ENCODE measurements around the gene STAT5A. TPM values are rescaled to one million over a fixed set of nuclear protein-coding genes. Genes with fewer than 3 reads are reported as not detected.
"Not testable (repeated sequence)": the region's sequence is repeated elsewhere in the genome, so short reads cannot be mapped to it uniquely, and the experiment has no call there.

Gene STAT5A
- polyA plus RNA-seq, 1 donor from 2014 or later, result 0.28 TPM

DNA sequence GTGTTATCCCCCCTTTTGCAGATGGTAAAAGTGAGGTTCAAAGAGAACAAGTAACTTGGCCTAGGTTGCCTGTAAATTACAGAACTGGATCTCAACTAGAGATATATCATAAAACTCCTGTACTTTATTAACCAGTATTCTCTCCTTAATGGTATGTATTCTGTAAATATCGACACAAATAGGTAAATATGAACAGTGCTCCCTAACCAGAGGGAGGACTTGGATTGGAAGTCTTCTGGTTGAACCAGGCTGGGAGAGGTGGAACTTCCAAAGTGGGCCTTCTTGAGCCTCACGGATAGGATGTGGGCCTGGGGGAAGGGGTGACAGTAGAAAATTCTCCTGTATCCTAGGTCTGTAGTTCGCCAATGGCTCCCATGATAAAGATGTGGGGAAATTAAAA lies 7.7 kb downstream of the STAT5A start:
- no peak overlapping the region for H3K27ac ChIP-seq (ENCODE audit: low read length)
- H2AFZ ChIP-seq (ENCODE audit: low read depth, low read length), result no peak overlapping the region
- H3K79me2 ChIP-seq (replicated peaks; ENCODE audit: insufficient read depth, low read length), result no peaks in the 10 kb centered on the region
- H3F3A ChIP-seq (ENCODE audit: insufficient read depth, low read length, poor library complexity, severe bottlenecking), result no peaks in the 10 kb centered on the region
- H4K20me1 ChIP-seq (ENCODE audit: insufficient read depth), result no peaks in the 10 kb centered on the region
- no peak overlapping the region for H3K9ac ChIP-seq (ENCODE audit: low read length)
- no peaks in the 10 kb centered on the region for H3K9me2 ChIP-seq (ENCODE audit: insufficient read depth, low read length)
- no peaks in the 10 kb centered on the region for H3K27me3 ChIP-seq (ENCODE audit: insufficient read depth, low read depth, low read length)
- H3K9me3 ChIP-seq (ENCODE audit: low read length), result no peaks in the 10 kb centered on the region
- no peak overlapping the region for H3K4me3 ChIP-seq (ENCODE audit: low read length)
- no peak overlapping the region for H3K4me2 ChIP-seq (ENCODE audit: low read length)
- TF ChIP-seq POLR2AphosphoS5 (IDR thresholded peaks at IDR 0.05) (no peak), SMC3 (conservative IDR thresholded peaks at IDR 0.05; ENCODE audit: poor library complexity) (no peak), EZH2 (IDR thresholded peaks at IDR 0.05; ENCODE audit: borderline replicate concordance, insufficient read depth, low read length, poor library complexity, severe bottlenecking) (no peak), RAD21 (conservative IDR thresholded peaks at IDR 0.05) (no peak)
- no peaks in the 10 kb centered on the region for H3K36me3 ChIP-seq (ENCODE audit: insufficient read depth, low read length)

DNA sequence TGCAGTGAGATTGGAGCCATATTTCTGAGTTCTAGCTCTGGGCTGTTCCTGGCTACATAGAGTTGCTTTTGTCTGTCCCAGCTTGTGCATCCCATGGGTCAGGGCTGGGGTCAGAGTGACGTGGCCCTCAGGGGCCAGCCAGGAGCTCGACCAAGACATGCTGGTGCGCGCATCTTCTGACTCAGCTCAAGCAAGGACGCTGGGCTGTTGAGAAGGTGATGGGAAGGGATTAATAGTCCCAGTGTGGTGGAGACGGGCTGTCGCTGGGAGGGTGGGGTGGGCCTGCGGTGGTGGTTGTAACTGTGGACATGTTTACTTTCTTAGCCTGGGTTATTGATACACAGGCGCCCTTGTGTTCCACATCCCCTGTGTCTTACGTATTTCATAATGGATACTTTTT lies 9.5 kb downstream of the STAT5A start:
- H3K27me3 ChIP-seq (ENCODE audit: insufficient read depth, low read depth, low read length); H3K9me2 ChIP-seq (ENCODE audit: insufficient read depth, low read length); H3K79me2 ChIP-seq (replicated peaks; ENCODE audit: insufficient read depth, low read length); H4K20me1 ChIP-seq (ENCODE audit: insufficient read depth); H3K9ac ChIP-seq (ENCODE audit: low read length); H3F3A ChIP-seq (ENCODE audit: insufficient read depth, low read length, poor library complexity, severe bottlenecking); H3K27ac ChIP-seq (ENCODE audit: low read length); H2AFZ ChIP-seq (ENCODE audit: low read depth, low read length); H3K4me2 ChIP-seq (ENCODE audit: low read length); H3K4me3 ChIP-seq (ENCODE audit: low read length); H3K36me3 ChIP-seq (ENCODE audit: insufficient read depth, low read length); H3K9me3 ChIP-seq (ENCODE audit: low read length): not testable (repeated sequence)

DNA sequence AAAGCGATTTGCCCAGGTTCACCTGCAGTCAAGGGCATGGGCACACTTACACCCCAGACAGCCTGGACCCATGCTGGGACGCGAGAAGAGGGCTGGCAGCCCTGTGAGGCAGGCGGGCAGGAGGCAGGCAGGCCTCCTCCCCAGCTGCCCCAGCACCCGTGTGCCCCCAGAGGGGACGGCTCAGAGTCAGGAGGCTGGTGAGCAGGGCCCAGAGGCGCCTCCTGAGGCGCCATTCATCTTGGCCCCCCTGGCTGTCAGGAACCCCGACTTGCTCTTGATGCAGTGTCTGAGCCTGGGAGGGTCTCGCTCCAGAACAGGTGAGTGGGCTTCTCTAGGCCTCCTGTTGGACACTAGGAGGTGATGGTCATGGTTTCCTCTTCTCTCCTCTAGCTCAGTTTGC lies 11.1 kb downstream of the STAT5A start:
- not testable (repeated sequence) for H3K27me3 ChIP-seq (ENCODE audit: insufficient read depth, low read depth, low read length); H3F3A ChIP-seq (ENCODE audit: insufficient read depth, low read length, poor library complexity, severe bottlenecking); H2AFZ ChIP-seq (ENCODE audit: low read depth, low read length); H4K20me1 ChIP-seq (ENCODE audit: insufficient read depth); H3K9me3 ChIP-seq (ENCODE audit: low read length); H3K4me3 ChIP-seq (ENCODE audit: low read length); H3K9me2 ChIP-seq (ENCODE audit: insufficient read depth, low read length); H3K36me3 ChIP-seq (ENCODE audit: insufficient read depth, low read length); H3K9ac ChIP-seq (ENCODE audit: low read length); H3K4me2 ChIP-seq (ENCODE audit: low read length); H3K79me2 ChIP-seq (replicated peaks; ENCODE audit: insufficient read depth, low read length); H3K27ac ChIP-seq (ENCODE audit: low read length)

DNA sequence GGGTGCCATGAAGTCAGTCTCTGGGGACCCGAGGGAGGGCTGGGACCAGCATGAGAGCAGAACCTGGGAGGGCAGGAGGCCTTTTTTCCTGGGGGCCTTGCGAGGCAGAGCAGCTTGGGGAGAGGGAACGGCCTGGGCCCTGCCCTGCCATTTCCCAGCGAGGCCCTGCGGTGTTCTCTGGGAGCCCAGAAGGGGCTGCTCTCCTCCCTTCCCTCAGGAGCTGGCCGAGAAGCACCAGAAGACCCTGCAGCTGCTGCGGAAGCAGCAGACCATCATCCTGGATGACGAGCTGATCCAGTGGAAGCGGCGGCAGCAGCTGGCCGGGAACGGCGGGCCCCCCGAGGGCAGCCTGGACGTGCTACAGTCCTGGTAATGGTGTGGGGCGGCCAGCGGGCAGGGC lies 11.6 kb downstream of the STAT5A start:
- not testable (repeated sequence) for H3K79me2 ChIP-seq (replicated peaks; ENCODE audit: insufficient read depth, low read length); H3K27me3 ChIP-seq (ENCODE audit: insufficient read depth, low read depth, low read length); H3K4me3 ChIP-seq (ENCODE audit: low read length); H3K9ac ChIP-seq (ENCODE audit: low read length); H3K4me2 ChIP-seq (ENCODE audit: low read length); H3K9me3 ChIP-seq (ENCODE audit: low read length); H4K20me1 ChIP-seq (ENCODE audit: insufficient read depth); H2AFZ ChIP-seq (ENCODE audit: low read depth, low read length); H3K36me3 ChIP-seq (ENCODE audit: insufficient read depth, low read length); H3K9me2 ChIP-seq (ENCODE audit: insufficient read depth, low read length); H3K27ac ChIP-seq (ENCODE audit: low read length); H3F3A ChIP-seq (ENCODE audit: insufficient read depth, low read length, poor library complexity, severe bottlenecking)

DNA sequence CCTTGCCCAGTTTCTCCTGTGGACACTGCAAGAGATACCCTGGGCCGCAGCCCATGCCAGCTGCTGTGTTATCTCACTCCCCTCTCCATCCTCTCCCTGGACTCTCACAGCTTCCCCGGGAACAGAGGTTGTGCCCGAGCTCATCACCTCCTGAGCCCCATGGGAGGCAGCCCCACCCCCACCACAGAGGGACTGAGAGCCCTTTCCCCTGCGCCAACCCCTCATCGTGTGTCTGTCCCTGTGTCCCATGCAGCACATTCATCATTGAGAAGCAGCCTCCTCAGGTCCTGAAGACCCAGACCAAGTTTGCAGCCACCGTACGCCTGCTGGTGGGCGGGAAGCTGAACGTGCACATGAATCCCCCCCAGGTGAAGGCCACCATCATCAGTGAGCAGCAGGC lies 12.7 kb downstream of the STAT5A start:
- Histone ChIP-seq H3K79me2 (replicated peaks; ENCODE audit: insufficient read depth, low read length) (no peaks in the 10 kb centered on the region), H3K9me2 (ENCODE audit: insufficient read depth, low read length) (no peaks in the 10 kb centered on the region), H3K4me2 (ENCODE audit: low read length) (no peak overlapping the region), H4K20me1 (ENCODE audit: insufficient read depth) (no peaks in the 10 kb centered on the region), H3F3A (ENCODE audit: insufficient read depth, low read length, poor library complexity, severe bottlenecking) (no peaks in the 10 kb centered on the region), H3K27me3 (ENCODE audit: insufficient read depth, low read depth, low read length) (no peaks in the 10 kb centered on the region), H3K9me3 (ENCODE audit: low read length) (no peaks in the 10 kb centered on the region), H3K4me3 (ENCODE audit: low read length) (no peak overlapping the region), H3K27ac (ENCODE audit: low read length) (no peak overlapping the region), H3K36me3 (ENCODE audit: insufficient read depth, low read length) (no peaks in the 10 kb centered on the region), H2AFZ (ENCODE audit: low read depth, low read length) (no peak overlapping the region), H3K9ac (ENCODE audit: low read length) (no peak overlapping the region)
- TF ChIP-seq EZH2 (IDR thresholded peaks at IDR 0.05; ENCODE audit: borderline replicate concordance, insufficient read depth, low read length, poor library complexity, severe bottlenecking) (no peak), SMC3 (conservative IDR thresholded peaks at IDR 0.05; ENCODE audit: poor library complexity) (no peak), MXI1 (conservative IDR thresholded peaks at IDR 0.05; ENCODE audit: poor library complexity, severe bottlenecking) (no peak), EP300 (conservative IDR thresholded peaks at IDR 0.05; ENCODE audit: poor library complexity, severe bottlenecking) (no peak), POLR2AphosphoS5 (IDR thresholded peaks at IDR 0.05) (no peak), RAD21 (conservative IDR thresholded peaks at IDR 0.05) (no peak), TAF1 (IDR thresholded peaks at IDR 0.05; ENCODE audit: low read depth) (no peak)
- TF ChIP-seq, protein P1, sequence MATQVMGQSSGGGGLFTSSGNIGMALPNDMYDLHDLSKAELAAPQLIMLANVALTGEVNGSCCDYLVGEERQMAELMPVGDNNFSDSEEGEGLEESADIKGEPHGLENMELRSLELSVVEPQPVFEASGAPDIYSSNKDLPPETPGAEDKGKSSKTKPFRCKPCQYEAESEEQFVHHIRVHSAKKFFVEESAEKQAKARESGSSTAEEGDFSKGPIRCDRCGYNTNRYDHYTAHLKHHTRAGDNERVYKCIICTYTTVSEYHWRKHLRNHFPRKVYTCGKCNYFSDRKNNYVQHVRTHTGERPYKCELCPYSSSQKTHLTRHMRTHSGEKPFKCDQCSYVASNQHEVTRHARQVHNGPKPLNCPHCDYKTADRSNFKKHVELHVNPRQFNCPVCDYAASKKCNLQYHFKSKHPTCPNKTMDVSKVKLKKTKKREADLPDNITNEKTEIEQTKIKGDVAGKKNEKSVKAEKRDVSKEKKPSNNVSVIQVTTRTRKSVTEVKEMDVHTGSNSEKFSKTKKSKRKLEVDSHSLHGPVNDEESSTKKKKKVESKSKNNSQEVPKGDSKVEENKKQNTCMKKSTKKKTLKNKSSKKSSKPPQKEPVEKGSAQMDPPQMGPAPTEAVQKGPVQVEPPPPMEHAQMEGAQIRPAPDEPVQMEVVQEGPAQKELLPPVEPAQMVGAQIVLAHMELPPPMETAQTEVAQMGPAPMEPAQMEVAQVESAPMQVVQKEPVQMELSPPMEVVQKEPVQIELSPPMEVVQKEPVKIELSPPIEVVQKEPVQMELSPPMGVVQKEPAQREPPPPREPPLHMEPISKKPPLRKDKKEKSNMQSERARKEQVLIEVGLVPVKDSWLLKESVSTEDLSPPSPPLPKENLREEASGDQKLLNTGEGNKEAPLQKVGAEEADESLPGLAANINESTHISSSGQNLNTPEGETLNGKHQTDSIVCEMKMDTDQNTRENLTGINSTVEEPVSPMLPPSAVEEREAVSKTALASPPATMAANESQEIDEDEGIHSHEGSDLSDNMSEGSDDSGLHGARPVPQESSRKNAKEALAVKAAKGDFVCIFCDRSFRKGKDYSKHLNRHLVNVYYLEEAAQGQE (IDR thresholded peaks at IDR 0.05; ENCODE audit: borderline replicate concordance), result no peak
- TF ChIP-seq, protein P2, sequence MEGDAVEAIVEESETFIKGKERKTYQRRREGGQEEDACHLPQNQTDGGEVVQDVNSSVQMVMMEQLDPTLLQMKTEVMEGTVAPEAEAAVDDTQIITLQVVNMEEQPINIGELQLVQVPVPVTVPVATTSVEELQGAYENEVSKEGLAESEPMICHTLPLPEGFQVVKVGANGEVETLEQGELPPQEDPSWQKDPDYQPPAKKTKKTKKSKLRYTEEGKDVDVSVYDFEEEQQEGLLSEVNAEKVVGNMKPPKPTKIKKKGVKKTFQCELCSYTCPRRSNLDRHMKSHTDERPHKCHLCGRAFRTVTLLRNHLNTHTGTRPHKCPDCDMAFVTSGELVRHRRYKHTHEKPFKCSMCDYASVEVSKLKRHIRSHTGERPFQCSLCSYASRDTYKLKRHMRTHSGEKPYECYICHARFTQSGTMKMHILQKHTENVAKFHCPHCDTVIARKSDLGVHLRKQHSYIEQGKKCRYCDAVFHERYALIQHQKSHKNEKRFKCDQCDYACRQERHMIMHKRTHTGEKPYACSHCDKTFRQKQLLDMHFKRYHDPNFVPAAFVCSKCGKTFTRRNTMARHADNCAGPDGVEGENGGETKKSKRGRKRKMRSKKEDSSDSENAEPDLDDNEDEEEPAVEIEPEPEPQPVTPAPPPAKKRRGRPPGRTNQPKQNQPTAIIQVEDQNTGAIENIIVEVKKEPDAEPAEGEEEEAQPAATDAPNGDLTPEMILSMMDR (IDR thresholded peaks at IDR 0.05; ENCODE audit: poor library complexity, severe bottlenecking), result no peak
